ENCODE measurements around the gene CLIP3.

CLIP3 gene

GRCh38 chr19:35975608-35976214 is 57.0 kb downstream of the CLIP3 start:
- no peak for DNase-seq

DNA sequence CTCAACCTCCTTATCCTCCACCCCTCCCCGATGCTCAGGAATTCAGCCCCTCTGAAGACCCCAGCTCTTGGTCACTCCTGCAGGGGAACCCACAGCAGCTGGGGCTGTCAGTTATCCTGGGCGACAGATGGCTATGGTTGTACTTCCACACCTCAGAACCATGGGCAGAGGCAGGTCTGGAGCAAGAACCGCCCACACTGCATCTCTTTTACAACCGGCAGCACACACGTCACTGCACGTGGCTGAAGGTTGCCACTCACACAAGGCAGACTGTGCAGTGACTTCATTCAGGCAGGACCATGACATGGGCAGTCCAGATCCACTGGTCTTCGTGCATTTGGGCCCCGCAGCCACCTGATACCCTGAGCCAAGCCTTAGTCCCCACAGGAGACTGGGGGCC is 59.2 kb downstream of the CLIP3 start:
- DNase-seq: no peak

- no peak for DNase-seq
Measured at GRCh38 chr19:35966771-35967170, 65.9 kb downstream of the CLIP3 start.
